Measurements from ENCODE around the gene SNX27. TPM values are rescaled to one million over a fixed set of nuclear protein-coding genes. Genes with fewer than 3 reads are reported as not detected.

SNX27 gene
- total RNA-seq, 1 donor from 2014 or later: 33.9 TPM

DNA sequence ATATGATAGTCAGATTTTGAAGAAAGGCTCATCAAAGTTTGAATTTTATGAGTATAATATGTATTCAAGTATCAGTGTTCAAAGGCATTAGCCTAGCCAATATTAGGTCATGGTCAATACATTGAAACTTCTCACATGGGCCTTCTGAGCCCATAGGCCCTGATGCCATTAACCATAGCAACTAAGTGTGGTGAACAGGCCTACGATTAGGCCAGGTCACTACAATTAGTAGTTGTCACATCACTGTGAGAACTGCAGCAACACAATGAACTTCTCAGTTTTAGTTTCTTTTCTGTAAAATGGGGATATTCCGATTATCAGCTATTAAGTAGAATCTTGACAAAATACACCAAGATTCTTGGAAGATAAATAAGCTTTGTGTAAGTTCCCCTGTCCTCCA, 74.7 kb downstream of the SNX27 start:
- Mint-ChIP-seq H3K27me3 (ENCODE audit: unreplicated experiment) (no peaks in the 10 kb centered on the region), H3K4me1 (ENCODE audit: unreplicated experiment) (peaks cover 5% of the 10 kb centered on the region), H3K9me3 (ENCODE audit: unreplicated experiment) (no peaks in the 10 kb centered on the region), H3K4me3 (ENCODE audit: unreplicated experiment) (no peak overlapping the region), H3K36me3 (ENCODE audit: unreplicated experiment) (peaks cover 17% of the 10 kb centered on the region), H3K27ac (ENCODE audit: unreplicated experiment) (no peak overlapping the region)
- TF ChIP-seq, protein P1, sequence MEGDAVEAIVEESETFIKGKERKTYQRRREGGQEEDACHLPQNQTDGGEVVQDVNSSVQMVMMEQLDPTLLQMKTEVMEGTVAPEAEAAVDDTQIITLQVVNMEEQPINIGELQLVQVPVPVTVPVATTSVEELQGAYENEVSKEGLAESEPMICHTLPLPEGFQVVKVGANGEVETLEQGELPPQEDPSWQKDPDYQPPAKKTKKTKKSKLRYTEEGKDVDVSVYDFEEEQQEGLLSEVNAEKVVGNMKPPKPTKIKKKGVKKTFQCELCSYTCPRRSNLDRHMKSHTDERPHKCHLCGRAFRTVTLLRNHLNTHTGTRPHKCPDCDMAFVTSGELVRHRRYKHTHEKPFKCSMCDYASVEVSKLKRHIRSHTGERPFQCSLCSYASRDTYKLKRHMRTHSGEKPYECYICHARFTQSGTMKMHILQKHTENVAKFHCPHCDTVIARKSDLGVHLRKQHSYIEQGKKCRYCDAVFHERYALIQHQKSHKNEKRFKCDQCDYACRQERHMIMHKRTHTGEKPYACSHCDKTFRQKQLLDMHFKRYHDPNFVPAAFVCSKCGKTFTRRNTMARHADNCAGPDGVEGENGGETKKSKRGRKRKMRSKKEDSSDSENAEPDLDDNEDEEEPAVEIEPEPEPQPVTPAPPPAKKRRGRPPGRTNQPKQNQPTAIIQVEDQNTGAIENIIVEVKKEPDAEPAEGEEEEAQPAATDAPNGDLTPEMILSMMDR (IDR thresholded peaks at IDR 0.05): no peak
- DNase-seq (ENCODE audit: extremely low spot score, unreplicated experiment): no peak

DNA sequence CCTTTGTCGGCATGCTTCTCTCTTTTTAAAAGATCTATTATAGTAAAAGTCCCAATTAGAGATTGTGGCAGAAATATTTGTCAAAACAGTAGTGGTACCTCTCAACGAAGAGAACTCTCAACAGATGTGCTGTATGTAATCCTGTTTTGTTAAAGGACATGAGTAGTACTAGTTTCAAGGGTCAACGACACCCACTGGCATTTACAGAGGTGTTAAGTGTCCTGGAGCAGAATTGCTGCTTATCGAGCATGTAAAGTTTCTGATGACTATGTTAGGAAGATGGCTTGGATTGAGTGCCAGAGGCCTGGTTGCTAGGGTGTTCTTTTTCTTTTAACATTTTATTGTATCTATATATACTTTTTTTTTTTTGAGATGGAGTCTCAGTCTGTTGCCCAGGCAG, 77.6 kb downstream of the SNX27 start:
- TF ChIP-seq, protein P1 (IDR thresholded peaks at IDR 0.05): no peak
- Mint-ChIP-seq H3K27me3 (ENCODE audit: unreplicated experiment) (no peaks in the 10 kb centered on the region), H3K4me3 (ENCODE audit: unreplicated experiment) (no peak overlapping the region), H3K36me3 (ENCODE audit: unreplicated experiment) (peaks cover 30% of the 10 kb centered on the region), H3K4me1 (ENCODE audit: unreplicated experiment) (no peaks in the 10 kb centered on the region), H3K9me3 (ENCODE audit: unreplicated experiment) (no peaks in the 10 kb centered on the region), H3K27ac (ENCODE audit: unreplicated experiment) (no peak overlapping the region)
- DNase-seq (ENCODE audit: extremely low spot score, unreplicated experiment): no peak

GRCh38 chr1:151692226-151692625, 80.4 kb downstream of the SNX27 start:
- peaks cover 28% of the 10 kb centered on the region for H3K36me3 Mint-ChIP-seq (ENCODE audit: unreplicated experiment)
- H3K27ac Mint-ChIP-seq (ENCODE audit: unreplicated experiment): no peak overlapping the region
- no peaks in the 10 kb centered on the region for H3K27me3 Mint-ChIP-seq (ENCODE audit: unreplicated experiment)
- H3K9me3 Mint-ChIP-seq (ENCODE audit: unreplicated experiment): no peaks in the 10 kb centered on the region
- TF ChIP-seq, protein P1 (IDR thresholded peaks at IDR 0.05): no peak
- no peak for DNase-seq (ENCODE audit: extremely low spot score, unreplicated experiment)
- no peak overlapping the region for H3K4me3 Mint-ChIP-seq (ENCODE audit: unreplicated experiment)
- H3K4me1 Mint-ChIP-seq (ENCODE audit: unreplicated experiment): no peaks in the 10 kb centered on the region

- Mint-ChIP-seq H3K4me3 (ENCODE audit: unreplicated experiment) (no peak overlapping the region), H3K27ac (ENCODE audit: unreplicated experiment) (no peak overlapping the region)
- no peak for DNase-seq (ENCODE audit: extremely low spot score, unreplicated experiment)
These were observed 81.3 kb downstream of the SNX27 start for GRCh38 chr1:151693057-151693651.

DNA sequence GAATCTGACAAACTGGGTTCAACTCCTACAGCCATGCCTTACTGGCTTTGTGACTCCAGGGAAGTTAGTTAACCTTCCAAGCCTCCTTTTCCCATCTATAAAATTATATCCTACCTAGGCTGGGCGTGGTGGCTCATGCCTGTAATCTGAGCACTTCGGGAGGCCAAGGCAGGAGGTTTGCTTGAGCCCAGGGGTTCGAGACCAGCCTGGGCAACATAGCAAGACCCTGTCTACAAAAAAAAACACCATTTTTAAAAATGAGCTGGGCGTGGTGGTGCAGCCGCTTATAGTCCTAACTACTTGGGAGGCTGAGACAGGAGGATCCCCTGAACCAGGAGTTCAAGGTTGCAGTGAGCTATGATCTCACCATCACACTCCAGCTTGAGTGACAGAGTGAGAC, 89.7 kb downstream of the SNX27 start:
- Mint-ChIP-seq H3K27ac (ENCODE audit: unreplicated experiment) (no peak overlapping the region), H3K9me3 (ENCODE audit: unreplicated experiment) (no peaks in the 10 kb centered on the region), H3K36me3 (ENCODE audit: unreplicated experiment) (peaks cover 23% of the 10 kb centered on the region)

More at GRCh38 chr1:151693057-151693651, 81.3 kb downstream of the SNX27 start:
- Mint-ChIP-seq H3K36me3 (ENCODE audit: unreplicated experiment) (peaks cover 30% of the 10 kb centered on the region), H3K27me3 (ENCODE audit: unreplicated experiment) (no peaks in the 10 kb centered on the region), H3K4me1 (ENCODE audit: unreplicated experiment) (no peaks in the 10 kb centered on the region), H3K9me3 (ENCODE audit: unreplicated experiment) (no peaks in the 10 kb centered on the region)
- TF ChIP-seq, protein P1 (IDR thresholded peaks at IDR 0.05): peak; percentile 62

More for the DNA sequence above, 89.7 kb downstream of the SNX27 start:
- H3K27me3 Mint-ChIP-seq (ENCODE audit: unreplicated experiment): no peaks in the 10 kb centered on the region
- TF ChIP-seq, protein P1 (IDR thresholded peaks at IDR 0.05): no peak
- no peak for DNase-seq (ENCODE audit: extremely low spot score, unreplicated experiment)
- no peaks in the 10 kb centered on the region for H3K4me1 Mint-ChIP-seq (ENCODE audit: unreplicated experiment)
- no peak overlapping the region for H3K4me3 Mint-ChIP-seq (ENCODE audit: unreplicated experiment)

Measured in osteocyte (in vitro differentiated cells).